PC-3 (cell line): ENCODE data around the gene CREB3L4.

Experiments used
- EZH2 ChIP-seq: fragments of 300-600 bp; sonication (generic); IDR thresholded peaks from one replicate; pipeline ENCODE4 v1.6.1; 2017; ENCODE audit warnings: antibody characterized with exemption, mild to moderate bottlenecking, low read length; ENCODE audit not compliant: unreplicated experiment
- EZH2phosphoT487 ChIP-seq: fragments of 300-600 bp; sonication (generic); IDR thresholded peaks from 2 replicates; pipeline ENCODE4 v1.6.1; 2018; ENCODE audit warnings: mild to moderate bottlenecking, antibody characterized with exemption, low read length, borderline replicate concordance
- TF ChIP-seq, protein P1 (sequence below): fragments of 300-600 bp; sonication (generic); conservative IDR thresholded peaks from 2 replicates; pipeline ENCODE4 v1.5.1; 2017; ENCODE audit warnings: antibody characterized with exemption, low read depth, mild to moderate bottlenecking, low read length

DNA sequence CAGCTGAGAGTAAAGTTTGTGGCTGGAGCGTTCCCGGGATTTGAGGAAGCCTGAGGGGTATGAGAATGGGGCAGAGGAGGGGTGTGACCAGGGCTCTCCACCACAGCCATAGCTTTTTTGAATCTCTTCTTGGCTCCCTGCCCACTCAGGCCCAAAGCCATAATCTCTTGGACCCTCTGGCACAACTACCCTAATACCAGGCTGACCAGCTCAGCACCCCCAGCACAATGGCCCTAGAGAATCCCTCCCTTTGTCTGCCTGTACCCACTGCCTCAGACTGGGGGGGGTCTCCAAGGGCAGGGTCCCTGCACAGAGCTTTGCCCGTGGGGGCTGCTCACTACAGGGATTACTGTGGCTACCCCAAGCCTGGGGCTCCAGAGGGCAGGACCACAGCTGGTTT is 28.7 kb upstream of the CREB3L4 start:
- TF ChIP-seq, protein P1, sequence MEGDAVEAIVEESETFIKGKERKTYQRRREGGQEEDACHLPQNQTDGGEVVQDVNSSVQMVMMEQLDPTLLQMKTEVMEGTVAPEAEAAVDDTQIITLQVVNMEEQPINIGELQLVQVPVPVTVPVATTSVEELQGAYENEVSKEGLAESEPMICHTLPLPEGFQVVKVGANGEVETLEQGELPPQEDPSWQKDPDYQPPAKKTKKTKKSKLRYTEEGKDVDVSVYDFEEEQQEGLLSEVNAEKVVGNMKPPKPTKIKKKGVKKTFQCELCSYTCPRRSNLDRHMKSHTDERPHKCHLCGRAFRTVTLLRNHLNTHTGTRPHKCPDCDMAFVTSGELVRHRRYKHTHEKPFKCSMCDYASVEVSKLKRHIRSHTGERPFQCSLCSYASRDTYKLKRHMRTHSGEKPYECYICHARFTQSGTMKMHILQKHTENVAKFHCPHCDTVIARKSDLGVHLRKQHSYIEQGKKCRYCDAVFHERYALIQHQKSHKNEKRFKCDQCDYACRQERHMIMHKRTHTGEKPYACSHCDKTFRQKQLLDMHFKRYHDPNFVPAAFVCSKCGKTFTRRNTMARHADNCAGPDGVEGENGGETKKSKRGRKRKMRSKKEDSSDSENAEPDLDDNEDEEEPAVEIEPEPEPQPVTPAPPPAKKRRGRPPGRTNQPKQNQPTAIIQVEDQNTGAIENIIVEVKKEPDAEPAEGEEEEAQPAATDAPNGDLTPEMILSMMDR: no peak
- TF ChIP-seq EZH2 (no peak), EZH2phosphoT487 (no peak)
